K562 (cell line): Measurements from ENCODE around the gene ATP6V1G2.

ENCODE experiments used
- CREB1 ChIP-seq, 2 experiments: sonication (generic) in 1 of 2; formaldehyde crosslinking in 1 of 2; IDR thresholded peaks; 2 replicates each; pipeline versions ENCODE4 v1.6.1 to v1.8.0; 2012 to 2022; ENCODE audit warnings: inconsistent platforms in 1 of 2, mild to moderate bottlenecking in 1 of 2, missing genetic modification reagents in 1 of 2, moderate library complexity in 1 of 2
- E2F4 ChIP-seq: sonication (generic); formaldehyde crosslinking; IDR thresholded peaks from 2 replicates; pipeline ENCODE4 v1.8.0; 2022; ENCODE audit warnings: mild to moderate bottlenecking, low read depth, missing genetic modification reagents
- ELF4 ChIP-seq: fragments of 450-650 bp; formaldehyde crosslinking; IDR thresholded peaks from 2 replicates; pipeline ENCODE4 v1.4.0; 2022; ENCODE audit warnings: missing genetic modification characterization
- GABPB1 ChIP-seq: sonication (generic); formaldehyde crosslinking; IDR thresholded peaks from 2 replicates; pipeline ENCODE4 v1.8.0; 2022; ENCODE audit warnings: mild to moderate bottlenecking, missing genetic modification reagents
- GTF3C2 ChIP-seq: IDR thresholded peaks from 3 replicates; pipeline ENCODE4 v1.6.1; 2011; ENCODE audit warnings: borderline replicate concordance, mild to moderate bottlenecking, moderate library complexity; ENCODE audit not compliant: insufficient read length; ENCODE audit errors: extremely low read depth
- JUND ChIP-seq, 2 experiments: IDR thresholded peaks; 2 replicates in 1 of 2; 3 replicates in 1 of 2; pipeline ENCODE4 v1.6.1; 2011; ENCODE audit warnings: borderline replicate concordance in 2 of 2, low read depth in 2 of 2, low read length in 2 of 2, improper control_type of control experiment in 1 of 2, missing biosample characterization in 1 of 2, missing genetic modification characterization in 1 of 2, missing genetic modification reagents in 1 of 2
- PATZ1 ChIP-seq: fragments of 250-450 bp; sonication (Bioruptor Pico); IDR thresholded peaks from 2 replicates; pipeline ENCODE4 v1.5.0; 2020; ENCODE audit warnings: mild to moderate bottlenecking, borderline replicate concordance
- PHF8 ChIP-seq: fragments of 200-600 bp; sonication (generic); IDR thresholded peaks from 2 replicates; pipeline ENCODE4 v1.6.1; 2012; ENCODE audit warnings: mixed run types, mild to moderate bottlenecking, inconsistent platforms, low read length, moderate library complexity, borderline replicate concordance
- POLR2A ChIP-seq: fragments of 450-650 bp; conservative IDR thresholded peaks from 2 replicates; pipeline ENCODE4 v1.6.1; 2016
- REST ChIP-seq, 2 experiments: fragments of 450-650 bp; formaldehyde crosslinking in 1 of 2; IDR thresholded peaks; 2 replicates each; pipeline versions ENCODE4 v1.4.0 to v1.6.1; 2014 to 2020; ENCODE audit warnings: mild to moderate bottlenecking in 2 of 2, borderline replicate concordance in 1 of 2, low read depth in 1 of 2
- SIN3A ChIP-seq, 2 experiments: fragments of 150-350 bp in 1 of 2; IDR thresholded peaks; 2 replicates each; pipeline ENCODE4 v1.6.1; 2011 to 2016; ENCODE audit warnings: borderline replicate concordance in 2 of 2, low read depth in 2 of 2, low read length in 2 of 2, mild to moderate bottlenecking in 2 of 2, moderate library complexity in 2 of 2; ENCODE audit not compliant: control insufficient read depth in 1 of 2
- SMC3 ChIP-seq: conservative IDR thresholded peaks from 2 replicates; pipeline ENCODE4 v1.6.1; 2011; ENCODE audit warnings: low read depth, low read length, improper control_type of control experiment; ENCODE audit not compliant: insufficient read depth
- ZNF41 ChIP-seq: fragments of 250-450 bp; sonication (Bioruptor Pico); conservative IDR thresholded peaks from 2 replicates; pipeline ENCODE4 v1.4.0; 2020; ENCODE audit warnings: mild to moderate bottlenecking

- no peak for TF ChIP-seq GTF3C2
- no peak for TF ChIP-seq PHF8
- TF ChIP-seq SIN3A (IDR thresholded peaks at IDR 0.05; ENCODE audit: borderline replicate concordance in 2 of 2, control insufficient read depth in 1 of 2, low read depth in 2 of 2, low read length in 2 of 2), result no peak
- TF ChIP-seq JUND (IDR thresholded peaks at IDR 0.05; ENCODE audit: borderline replicate concordance, low read depth, low read length), result no peak
- no peak for TF ChIP-seq JUND (tag; IDR thresholded peaks at IDR 0.05; ENCODE audit: borderline replicate concordance, low read depth, low read length)
- TF ChIP-seq POLR2A, result no peak
- no peak for TF ChIP-seq REST (IDR thresholded peaks at IDR 0.05; ENCODE audit: borderline replicate concordance)
- no peak for TF ChIP-seq REST (CRISPR knock-in tag; IDR thresholded peaks at IDR 0.05; ENCODE audit: low read depth)
- TF ChIP-seq CREB1 (IDR thresholded peaks at IDR 0.05), result no peak
- no peak for TF ChIP-seq CREB1 (CRISPR knock-in tag; IDR thresholded peaks at IDR 0.05)
- TF ChIP-seq ZNF41 (CRISPR knock-in tag), result no peak
- TF ChIP-seq GABPB1 (CRISPR knock-in tag), result no peak
- TF ChIP-seq ELF4 (CRISPR knock-in tag), result no peak
- TF ChIP-seq SMC3, result no peak
- no peak for TF ChIP-seq PATZ1 (CRISPR knock-in tag)
- TF ChIP-seq E2F4, result no peak
Measured at GRCh38 chr6:31578184-31579118, 32.0 kb upstream of the ATP6V1G2 start.
